K562 (cell line): ENCODE data around the gene INO80C. TPM values are rescaled to one million over a fixed set of nuclear protein-coding genes. Genes with fewer than 3 reads are reported as not detected.

Source experiments
- ATAC-seq: fragments of 200-7000 bp; cut with Tn5 transposase; 3 replicates; pipeline ENCODE4 v1.9.1; 2020; ENCODE audit warnings: moderate library complexity
- BruUV-seq: library from RNA; stranded (reverse); fragments of 400-500 nt; replicated peaks from 2 replicates; lab custom pipeline; 2021; lab: Mats Ljungman, UMichigan
- CTCF ChIA-PET: fragments of 300-600 bp; formaldehyde crosslinking; extraction: SDS; loops from one replicate; lab custom pipeline; 2021; ENCODE audit warnings: low intra/inter-chr PET ratio; lab: Yijun Ruan, JAX
- POLR2A ChIA-PET: fragments of 300-600, 350-650 bp; sonication (Branson Sonifier 250); formaldehyde crosslinking; extraction: SDS; loops from one replicate; lab custom pipeline; 2021; ENCODE audit warnings: antibody characterized with exemption, inconsistent platforms; lab: Yijun Ruan, JAX
- DNase-seq, 4 experiments: peaks; one replicate each; pipeline versions ENCODE4 v3.0.0 to v3.0.0-alpha.2; 2011 to 2018; ENCODE audit warnings: low spot score in 3 of 4, mixed read lengths in 3 of 4; ENCODE audit errors: extremely low read depth in 1 of 4
- FAIRE-seq: peaks from 2 replicates; lab custom pipeline; 2011; peaks lifted over from hg19 to GRCh38; lab: Jason Lieb, UNC
- H2AFZ ChIP-seq: 2 replicates; pipeline ENCODE4 v1.6.0; 2011; ENCODE audit warnings: low read depth, low read length, control low read depth, inconsistent platforms
- H3K27ac ChIP-seq: fragments of 200-600 bp; 3 replicates; pipeline ENCODE4 v1.8.0; 2011; ENCODE audit warnings: low read depth, mild to moderate bottlenecking, control low read depth, inconsistent platforms, low read length, moderate library complexity, mixed read lengths; ENCODE audit errors: extremely low read depth
- H3K27me3 ChIP-seq, 2 experiments: fragments of 300-600 bp in 1 of 2; 2 replicates in 1 of 2; 3 replicates in 1 of 2; pipeline versions ENCODE4 v1.6.0 to v1.8.0; 2011; ENCODE audit warnings: inconsistent platforms in 2 of 2, low read length in 2 of 2, mild to moderate bottlenecking in 1 of 2, mixed read lengths in 1 of 2, moderate library complexity in 1 of 2; ENCODE audit not compliant: control insufficient read depth in 2 of 2, insufficient read depth in 2 of 2
- H3K36me3 ChIP-seq: fragments of 300-600 bp; 3 replicates; pipeline ENCODE4 v1.8.0; 2011; ENCODE audit warnings: mild to moderate bottlenecking, low read length, inconsistent platforms; ENCODE audit not compliant: control insufficient read depth, insufficient read depth
- H3K4me1 ChIP-seq, 2 experiments: fragments of 200-600 bp in 1 of 2; replicated peaks in 1 of 2; 2 replicates in 1 of 2; 3 replicates in 1 of 2; pipeline versions ENCODE4 v1.5.1 to v1.8.0; 2011; ENCODE audit warnings: inconsistent platforms in 2 of 2, low read length in 2 of 2, mild to moderate bottlenecking in 1 of 2, mixed read lengths in 1 of 2, moderate library complexity in 1 of 2; ENCODE audit not compliant: control insufficient read depth in 2 of 2, insufficient read depth in 2 of 2
- H3K4me2 ChIP-seq: 2 replicates; pipeline ENCODE4 v1.6.1; 2011; ENCODE audit warnings: low read length, control low read depth, inconsistent platforms, mixed read lengths; ENCODE audit not compliant: insufficient read depth
- H3K4me3 ChIP-seq: fragments of 200-600 bp; sonication (generic), shearing (Covaris generic); 2 replicates; pipeline ENCODE4 v1.5.1; 2016; ENCODE audit warnings: control low read depth, inconsistent platforms
- H3K79me2 ChIP-seq: fragments of 200-600 bp; 3 replicates; pipeline ENCODE4 v1.8.0; 2011; ENCODE audit warnings: low read length, inconsistent platforms; ENCODE audit not compliant: control insufficient read depth, insufficient read depth
- H3K9ac ChIP-seq, 2 experiments: 2 replicates each; pipeline versions ENCODE4 v1.6.0 to v1.6.1; 2011; ENCODE audit warnings: low read depth in 2 of 2, low read length in 2 of 2, control low read depth in 1 of 2, inconsistent platforms in 1 of 2, mild to moderate bottlenecking in 1 of 2, mixed read lengths in 1 of 2; ENCODE audit not compliant: insufficient read depth in 1 of 2
- H3K9me1 ChIP-seq: one replicate; pipeline ENCODE4 v1.6.0; 2011; ENCODE audit warnings: inconsistent platforms, mild to moderate bottlenecking, low read length, moderate library complexity; ENCODE audit not compliant: control insufficient read depth, insufficient read depth
- H3K9me3 ChIP-seq: replicated peaks from 2 replicates; pipeline ENCODE4 v1.5.1; 2011; ENCODE audit warnings: low read depth, low read length, inconsistent platforms; ENCODE audit not compliant: control insufficient read depth, insufficient read depth
- H4K20me1 ChIP-seq: replicated peaks from 2 replicates; pipeline ENCODE4 v1.6.1; 2011; ENCODE audit warnings: low read length, inconsistent platforms, mixed read lengths; ENCODE audit not compliant: control insufficient read depth, insufficient read depth
- ATF7 ChIP-seq: fragments of 450-650 bp; IDR thresholded peaks from 2 replicates; pipeline ENCODE4 v1.7.1; 2014; ENCODE audit warnings: mild to moderate bottlenecking, moderate library complexity
- ESRRB ChIP-seq: fragments of 250-450 bp; sonication (Bioruptor Pico); IDR thresholded peaks from 2 replicates; pipeline ENCODE4 v1.5.0; 2020; ENCODE audit warnings: mild to moderate bottlenecking, moderate library complexity, borderline replicate concordance
- RBM39 ChIP-seq: fragments of 200-400 bp; formaldehyde crosslinking; optimal IDR thresholded peaks from 2 replicates; pipeline ENCODE3; 2018; ENCODE audit warnings: low read depth, low read length
- SIN3B ChIP-seq: fragments of 450-650 bp; IDR thresholded peaks from 2 replicates; pipeline ENCODE4 v1.6.1; 2017; ENCODE audit warnings: low read depth, mild to moderate bottlenecking, moderate library complexity
- TAL1 ChIP-seq: fragments of 450-650 bp; IDR thresholded peaks from 2 replicates; pipeline ENCODE4 v1.6.1; 2016; ENCODE audit warnings: mild to moderate bottlenecking
- ZNF165 ChIP-seq: fragments of 250-450 bp; sonication (Bioruptor Pico); IDR thresholded peaks from 2 replicates; pipeline ENCODE4 v1.4.0; 2020; ENCODE audit warnings: borderline replicate concordance
- WGBS: fragments of 100-300 bp; shearing (Covaris generic); methylation state at CpG from one replicate; pipeline ENCODE4 v1.1.6; 2016; ENCODE audit warnings: low coverage, mixed read lengths; ENCODE audit not compliant: insufficient coverage; ENCODE audit errors: missing lambda C conversion rate; 5-methylcytosine and 5-hydroxymethylcytosine counted together
- in situ Hi-C: fragments of 300-500 bp; cut with MboI; formaldehyde crosslinking; loops from 4 replicates; pipeline ENCODE4 v1.15.0; 2018; ENCODE audit warnings: inconsistent platforms, mixed read lengths
- intact Hi-C: fragments of 100-400 bp; cut with micrococcal nuclease; formaldehyde crosslinking; loops from 2 replicates; pipeline ENCODE4 v1.14.2; 2022
- polyA plus RNA-seq, 8 experiments: library from polyadenylated mRNA; depleted of rRNA in 4 of 8; stranded (reverse) in 5 of 8; unstranded in 3 of 8; fragments of >200 nt; fragmentation: Nextera tagmentation in 2 of 8; fragmentation: Illumina TruSeq in 1 of 8; extraction: Ambion mirVana in 2 of 8; extraction: Trizol in 1 of 8; gene quantifications; 2 replicates each; pipeline versions ENCODE4 v1.2.1 to v1.2.3, GENCODE V29; 2011 to 2014; ENCODE audit warnings: inconsistent platforms in 1 of 8, missing spikeins in 1 of 8
- total RNA-seq, 7 experiments: library from RNA; depleted of rRNA in 6 of 7; stranded (reverse); fragments of >200 nt in 6 of 7; fragmentation: Illumina TruSeq in 2 of 7; extraction: Trizol in 2 of 7; gene quantifications; 2 replicates each; pipeline versions ENCODE4 v1.2.1 to v1.2.3, GENCODE V29; 2011 to 2021; ENCODE audit warnings: low replicate concordance in 1 of 7

Gene INO80C
- total and polyA plus RNA-seq, 9 of the 15 experiments (the other 6 are each of a cell fraction or from before 2014, with no cell fraction given) = 14.3 to 53.3 (median 46.6) TPM

DNA sequence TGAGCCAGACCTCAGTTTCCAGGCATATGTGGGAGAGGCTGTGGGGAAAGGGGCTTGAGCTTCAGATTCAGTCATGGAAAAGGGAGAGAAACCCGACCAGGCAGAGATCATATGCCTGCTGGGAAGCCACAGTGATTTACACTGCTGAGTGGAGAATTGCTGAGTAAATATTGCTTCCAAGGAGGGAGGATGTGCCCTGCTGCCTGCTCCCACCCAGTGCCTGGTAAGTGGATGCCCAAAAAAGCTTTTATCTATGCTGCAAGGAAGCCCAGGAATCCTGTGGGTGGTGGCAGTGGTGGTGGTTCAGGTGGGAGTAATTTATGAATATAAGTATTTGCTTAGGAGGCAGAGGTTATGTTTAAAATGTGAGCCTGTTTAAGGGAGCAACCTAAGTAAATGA, 39.5 kb downstream of the INO80C start:
- peak; percentile 9 for TF ChIP-seq RBM39
- TF ChIP-seq ZNF165 (CRISPR knock-in tag) = no peak
- TF ChIP-seq ATF7 = no peak
- POLR2A ChIA-PET = interaction anchor here (0.6 kb wide), 1 partner anchor 27 kb away, joined by 4 read pairs; no protein-coding TSS in a partner anchor
- intact Hi-C loops (no loop called here), in situ Hi-C loops (no loop called here)
- no peaks in the 10 kb centered on the region for H3K9me3 ChIP-seq
- no peaks in the 10 kb centered on the region for H3K9me1 ChIP-seq
- no peak overlapping the region for H3K4me3 ChIP-seq
- no TSS peak for BruUV-seq
- CTCF ChIA-PET = interaction anchor here (1.1 kb wide), 1 partner anchor 19 kb away, joined by 3 read pairs; no protein-coding TSS in a partner anchor
- ATAC-seq (no peak), DNase-seq (no peak), FAIRE-seq (no peak)
- H3K79me2 ChIP-seq = no peaks in the 10 kb centered on the region
- H3K4me2 ChIP-seq = peak overlapping the region; percentile 25; the same call in 1 of the 2 replicates
- H3K27ac ChIP-seq = 0 out of 3 replicates have a peak overlapping the region, but pooled peaks have one; percentile 27
- peaks cover 17 to 47% of the 10 kb centered on the region in 2 experiments for H3K4me1 ChIP-seq
- no peaks in the 10 kb centered on the region for H3K27me3 ChIP-seq
- 10% methylated on average over 1 of the region's 1 CpG for WGBS
- no peak overlapping the region for H3K9ac ChIP-seq
- H3K36me3 ChIP-seq = no peaks in the 10 kb centered on the region
- no peaks in the 10 kb centered on the region for H4K20me1 ChIP-seq
- no peak overlapping the region for H2AFZ ChIP-seq

DNA sequence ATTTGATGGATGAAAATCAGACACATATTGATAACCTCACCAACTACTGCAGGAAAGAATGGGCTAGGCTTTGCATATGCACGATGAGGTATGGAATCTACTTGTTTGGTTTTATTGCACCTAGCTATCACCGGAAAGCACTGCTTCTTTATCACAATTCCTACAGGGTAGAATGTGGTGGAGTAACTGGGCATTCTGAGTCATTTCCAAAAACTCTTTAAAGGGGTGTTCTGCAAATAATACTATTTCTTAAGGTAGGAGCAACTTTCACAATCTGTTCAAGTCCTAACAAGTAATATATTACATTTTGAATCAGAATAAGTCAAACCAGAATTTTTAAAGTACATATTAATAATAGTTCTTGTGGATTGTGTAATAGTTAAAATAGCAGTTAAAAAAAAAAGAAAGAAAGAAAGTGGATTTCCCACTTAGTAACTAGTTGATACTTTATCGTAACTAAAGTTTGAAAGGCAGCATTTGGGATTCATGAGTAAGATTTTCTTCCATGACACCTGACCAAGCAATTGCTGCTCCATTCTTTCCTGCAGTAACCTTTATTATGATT, 40.5 kb downstream of the INO80C start:
- no peak overlapping the region for H3K4me3 ChIP-seq
- peaks cover 14 to 41% of the 10 kb centered on the region in 2 experiments for H3K4me1 ChIP-seq
- no peaks in the 10 kb centered on the region for H3K27me3 ChIP-seq
- ATAC-seq = no peak
- H3K36me3 ChIP-seq = no peaks in the 10 kb centered on the region
- CTCF ChIA-PET = no interaction called here
- H3K4me2 ChIP-seq = no peak overlapping the region
- no TSS peak for BruUV-seq
- POLR2A ChIA-PET = interaction anchor here (0.7 to 1.0 kb wide), 4 partner anchors 13 to 668 kb away, joined by 3 read pairs; no protein-coding TSS in a partner anchor
- intact Hi-C loops = no loop called here
- DNase-seq = peak in 1 of 4 experiments; percentile 34
- no peaks in the 10 kb centered on the region for H3K9me1 ChIP-seq
- no peak overlapping the region for H2AFZ ChIP-seq
- peak; percentile 23 for FAIRE-seq
- H3K27ac ChIP-seq = no peak overlapping the region
- in situ Hi-C loops = no loop called here
- no peaks in the 10 kb centered on the region for H3K9me3 ChIP-seq
- no peaks in the 10 kb centered on the region for H4K20me1 ChIP-seq
- H3K79me2 ChIP-seq = no peaks in the 10 kb centered on the region
- no peak overlapping the region for H3K9ac ChIP-seq
- WGBS = 27% methylated on average over 3 of the region's 3 CpGs
- TF ChIP-seq ESRRB (CRISPR knock-in tag) = no peak
- no peak for TF ChIP-seq TAL1
- TF ChIP-seq SIN3B = no peak
